ENCODE measurements around the gene CCDC33. TPM values are rescaled to one million over a fixed set of nuclear protein-coding genes. Genes with fewer than 3 reads are reported as not detected.

CCDC33 gene
- total RNA-seq, 1 donor from 2014 or later, result not detected

DNA sequence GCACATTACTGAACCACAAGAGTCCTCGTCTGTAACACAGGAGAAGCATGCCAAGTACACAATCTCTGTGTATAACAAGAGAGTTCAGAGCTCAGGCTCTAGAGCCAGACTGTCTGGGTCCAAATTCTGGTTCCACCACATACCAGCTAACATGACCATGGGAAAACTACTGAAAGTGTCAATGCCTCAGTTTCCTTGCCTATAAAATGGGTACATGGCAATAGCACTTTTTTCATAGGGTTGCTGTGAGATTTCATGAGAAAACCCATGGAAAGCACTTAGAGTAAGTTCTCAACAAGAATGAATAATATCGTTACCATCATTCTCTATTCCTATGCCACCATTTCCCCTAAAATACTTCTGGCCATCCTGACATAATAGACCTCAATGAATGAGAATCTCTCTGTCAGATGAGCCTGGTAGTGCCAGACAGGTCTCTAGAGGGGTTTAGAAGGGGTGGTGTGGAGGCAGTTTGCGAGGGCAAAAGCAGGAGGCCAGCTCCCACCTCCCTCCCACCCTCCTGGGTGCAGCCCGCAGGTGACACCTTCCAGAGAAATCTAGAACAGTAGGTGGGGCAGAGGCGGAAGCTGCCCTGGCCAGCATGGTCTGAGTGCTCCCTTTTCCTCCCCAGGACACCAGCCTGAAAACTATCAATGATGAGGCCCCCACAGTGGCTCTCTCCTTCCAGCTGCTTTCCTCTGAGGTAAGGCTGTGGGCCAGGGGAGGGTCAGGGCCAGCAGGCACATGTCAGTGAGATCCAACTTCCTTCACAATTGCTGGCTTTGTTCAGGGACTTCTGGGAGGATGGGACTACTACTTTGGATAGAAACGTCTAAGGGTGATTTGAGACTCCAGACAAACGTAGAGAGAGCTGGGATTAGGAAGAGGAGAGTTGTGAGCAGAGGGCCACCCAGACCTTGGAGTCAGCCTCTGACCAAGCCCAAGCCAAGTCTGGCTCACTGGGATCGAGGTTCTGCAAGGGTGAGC is 45.3 kb downstream of the CCDC33 start:
- DNase-seq (ENCODE audit: low spot score), result no peak

DNA sequence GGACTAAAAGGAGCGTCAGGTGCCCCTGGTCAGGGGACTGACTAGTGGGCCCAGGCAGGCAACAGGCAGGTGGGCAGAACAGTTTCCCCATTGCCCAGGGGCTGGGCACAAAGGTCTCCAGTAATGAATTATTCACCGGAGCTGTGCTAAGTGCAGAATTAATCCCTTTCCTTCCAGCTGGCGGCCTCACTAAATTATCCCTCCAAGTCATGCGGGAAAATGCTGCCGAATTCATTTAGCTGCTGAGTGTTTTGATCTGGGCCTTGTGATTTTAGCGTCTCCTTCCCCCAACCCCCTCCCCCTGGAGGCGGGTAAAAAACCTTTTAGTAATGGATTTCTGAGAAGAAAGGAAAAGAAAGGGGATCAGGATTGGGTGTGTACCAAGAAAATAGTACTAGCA is 47.2 kb downstream of the CCDC33 start:
- DNase-seq (ENCODE audit: low spot score), result no peak

DNA sequence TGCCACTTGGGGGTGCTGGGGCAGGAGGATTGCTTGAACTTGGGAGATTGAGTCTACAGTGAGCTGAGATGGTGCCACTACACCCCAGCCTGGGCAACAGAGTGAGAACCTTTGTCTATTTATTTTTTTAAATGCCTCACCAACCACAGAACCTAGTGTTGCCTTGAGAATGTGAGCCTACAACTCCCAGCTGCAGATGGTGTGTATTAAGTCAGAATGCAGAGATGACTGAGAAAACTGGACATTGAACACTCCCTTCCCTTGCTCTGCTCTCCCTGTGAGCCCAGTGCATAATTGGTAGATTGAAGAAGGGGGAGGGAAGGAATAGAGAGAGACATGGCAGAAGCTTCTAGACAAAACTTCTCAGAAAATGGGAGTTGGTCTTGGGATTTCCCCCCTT is 53.5 kb downstream of the CCDC33 start:
- no peak for DNase-seq (ENCODE audit: low spot score)

DNA sequence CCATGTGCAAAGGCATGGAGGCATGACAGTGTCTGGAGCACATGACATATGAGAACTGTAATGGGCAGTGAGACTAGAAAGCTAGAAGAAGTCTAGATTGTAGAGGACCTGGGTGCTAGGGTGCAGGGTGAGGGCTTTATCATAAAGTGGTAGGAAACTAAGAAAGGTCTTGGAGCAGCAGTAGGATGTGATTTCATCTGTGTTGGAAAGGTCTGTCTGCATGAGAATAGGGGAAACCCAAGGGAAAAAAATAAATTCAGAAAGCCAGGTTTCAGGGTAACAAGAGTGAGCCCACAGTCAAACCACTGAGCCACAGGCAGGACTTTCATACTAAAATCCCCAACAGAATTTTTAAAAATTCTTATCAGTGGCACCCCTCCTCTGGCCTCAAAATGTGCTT is 54.5 kb downstream of the CCDC33 start:
- DNase-seq (ENCODE audit: low spot score), result no peak

DNA sequence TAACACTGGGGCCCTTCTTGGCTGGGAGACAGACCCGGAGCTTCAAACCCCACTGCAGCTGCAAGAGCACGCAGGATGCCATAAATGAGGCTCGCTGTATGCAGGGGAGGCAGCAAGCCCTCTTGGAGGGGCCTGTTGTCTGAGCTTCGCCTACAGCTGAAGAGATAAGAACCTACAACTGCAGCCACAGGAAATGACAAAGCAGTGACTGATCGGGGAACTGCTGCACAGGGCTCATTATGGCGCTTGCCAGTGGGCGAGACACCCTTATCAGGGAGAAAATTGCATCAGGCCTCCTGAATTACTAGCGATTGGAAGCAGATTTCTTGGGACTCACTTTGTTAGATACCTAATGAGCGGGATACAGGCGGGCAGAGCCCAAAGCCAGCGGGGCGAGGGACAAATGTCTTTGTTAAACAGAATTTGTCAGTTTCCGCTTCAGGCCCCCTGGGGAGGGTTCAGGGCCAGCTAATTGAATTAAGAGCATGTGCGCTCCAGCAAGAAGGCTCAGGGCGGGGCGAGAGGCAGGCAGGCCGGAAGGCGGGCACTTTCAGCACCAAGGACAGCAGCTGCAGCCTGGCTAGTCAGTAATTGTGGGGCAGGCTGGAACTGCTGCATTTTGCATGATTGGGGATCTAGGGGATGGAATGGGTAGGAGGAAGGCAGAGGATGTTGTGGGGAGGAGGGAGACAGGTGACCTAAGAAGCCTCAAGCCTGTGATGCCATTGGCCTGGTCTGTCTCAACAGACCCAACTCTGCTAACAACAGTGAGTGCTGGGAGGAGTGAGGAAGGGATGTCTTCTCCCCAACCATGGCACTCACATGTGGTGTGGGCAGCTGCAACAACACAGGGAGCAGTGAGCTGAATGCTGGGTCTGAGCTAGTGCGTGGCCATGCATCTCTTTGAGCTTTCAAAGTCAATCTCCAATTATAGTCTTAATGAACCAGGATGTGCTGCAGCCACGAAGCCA is 55.3 kb downstream of the CCDC33 start:
- DNase-seq (ENCODE audit: low spot score), result no peak

DNA sequence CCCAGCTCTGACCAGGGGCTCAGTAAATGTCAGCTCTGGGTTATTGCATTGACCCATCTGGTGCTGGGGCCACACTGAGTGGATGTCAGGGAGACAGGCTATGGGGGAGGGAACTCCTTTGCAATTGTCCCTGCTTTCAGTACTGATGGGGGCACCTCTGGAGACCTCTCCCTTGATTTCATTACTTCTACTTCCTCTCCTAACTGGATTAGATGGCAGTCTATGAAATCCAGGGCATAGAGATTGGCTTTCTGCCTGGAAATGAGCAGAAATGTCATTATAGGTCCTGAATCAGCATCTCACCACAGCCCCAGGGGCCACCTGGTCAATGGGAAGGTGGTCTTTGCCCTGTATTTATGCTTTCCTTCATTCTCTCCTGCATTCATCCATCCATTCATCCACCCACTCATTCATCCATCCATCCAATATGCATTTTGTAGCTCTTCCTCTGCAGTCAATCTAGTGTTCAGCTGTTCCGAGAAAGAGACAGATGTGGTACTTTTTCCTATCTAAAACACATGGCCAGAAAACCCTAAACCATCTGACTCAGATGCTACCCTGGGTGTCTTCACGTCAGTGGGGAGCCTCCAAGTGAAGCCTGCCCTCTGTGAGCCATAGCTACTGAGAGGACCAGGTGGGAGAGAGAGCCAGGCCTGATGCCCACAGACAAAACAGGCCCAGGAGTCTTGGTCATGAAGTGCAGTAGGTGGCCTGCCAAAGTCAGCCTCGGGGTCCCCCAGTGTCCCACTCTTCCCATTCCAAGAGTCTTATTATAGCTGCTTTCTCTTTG is 57.1 kb downstream of the CCDC33 start:
- no peak for DNase-seq (ENCODE audit: low spot score)

DNA sequence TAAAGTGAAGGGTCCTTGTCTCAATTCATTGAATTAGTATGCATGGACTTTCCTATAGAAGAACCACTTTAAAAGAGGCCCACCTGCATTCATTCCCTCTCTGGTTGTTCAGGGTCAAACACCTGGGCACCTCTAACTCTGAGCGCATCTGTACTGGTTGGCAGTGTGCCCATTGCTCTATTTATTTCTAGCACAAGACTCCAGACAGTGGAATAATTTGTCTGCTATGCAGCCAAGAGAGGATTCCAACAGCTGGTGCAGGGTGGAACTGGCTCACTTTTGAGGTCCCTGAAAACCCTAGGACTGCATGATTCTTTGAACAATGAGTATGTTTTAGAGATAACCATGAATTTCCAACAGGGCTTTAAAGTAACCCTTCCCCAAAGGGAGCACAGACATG is 57.9 kb downstream of the CCDC33 start:
- DNase-seq (ENCODE audit: low spot score), result no peak

- no peak for DNase-seq (ENCODE audit: low spot score)
Observed at GRCh38 chr15:74295800-74296199, 59.7 kb downstream of the CCDC33 start.

DNA sequence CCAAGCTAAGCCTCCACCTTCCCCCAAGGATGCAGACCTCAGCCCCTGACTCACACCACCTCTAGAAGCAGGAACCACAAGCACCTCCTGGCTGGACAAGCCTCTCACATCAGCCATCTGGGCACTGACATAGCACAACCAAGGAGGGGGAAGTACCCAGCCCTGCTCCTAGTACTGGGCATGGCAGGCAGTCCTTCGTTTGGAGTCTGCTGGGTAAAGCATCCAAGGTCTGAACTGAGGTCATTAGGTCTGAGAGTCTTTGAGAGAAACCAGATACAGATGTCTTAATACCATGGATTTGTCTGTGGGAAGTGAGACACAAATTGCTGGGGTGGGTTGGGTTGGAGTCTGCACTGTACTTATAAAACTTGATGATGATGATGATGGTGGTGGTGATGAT is 61.8 kb downstream of the CCDC33 start:
- DNase-seq (ENCODE audit: low spot score), result no peak

DNA sequence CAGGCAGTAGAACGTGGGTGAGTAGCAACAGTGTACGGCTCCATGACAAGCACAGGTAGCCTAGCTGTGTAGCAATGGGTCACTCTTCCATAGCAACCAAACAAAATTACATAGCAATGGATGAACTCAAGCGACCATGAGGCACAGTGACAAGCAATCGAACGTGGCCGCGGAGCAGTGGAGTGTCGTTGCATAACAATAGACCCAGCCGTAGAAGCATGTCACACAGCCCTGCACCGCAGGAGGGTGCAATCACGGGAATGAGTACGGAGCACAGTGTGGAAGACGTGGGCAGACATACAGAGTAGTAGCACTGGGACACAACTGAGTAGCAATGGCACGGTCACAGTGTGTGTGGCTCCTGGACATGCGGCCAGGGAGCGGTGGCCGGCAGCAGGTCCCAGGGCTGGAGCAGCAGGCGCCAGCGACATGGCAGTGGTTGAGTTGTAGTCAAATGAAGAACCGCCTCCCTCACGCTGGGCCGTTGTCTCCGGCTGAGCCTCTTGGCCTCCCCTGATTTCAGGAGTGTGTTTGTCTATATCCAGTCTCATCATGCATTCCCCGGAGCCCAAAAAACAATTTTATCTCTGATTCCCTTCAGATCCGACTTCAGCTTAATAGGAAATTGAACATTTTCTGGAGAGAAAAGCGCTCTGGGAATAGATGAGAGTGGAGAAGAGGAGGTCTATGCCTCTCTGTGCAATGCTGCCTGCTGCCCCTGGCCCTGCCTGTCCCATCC is 64.1 kb downstream of the CCDC33 start:
- no peak for DNase-seq (ENCODE audit: low spot score)

DNA sequence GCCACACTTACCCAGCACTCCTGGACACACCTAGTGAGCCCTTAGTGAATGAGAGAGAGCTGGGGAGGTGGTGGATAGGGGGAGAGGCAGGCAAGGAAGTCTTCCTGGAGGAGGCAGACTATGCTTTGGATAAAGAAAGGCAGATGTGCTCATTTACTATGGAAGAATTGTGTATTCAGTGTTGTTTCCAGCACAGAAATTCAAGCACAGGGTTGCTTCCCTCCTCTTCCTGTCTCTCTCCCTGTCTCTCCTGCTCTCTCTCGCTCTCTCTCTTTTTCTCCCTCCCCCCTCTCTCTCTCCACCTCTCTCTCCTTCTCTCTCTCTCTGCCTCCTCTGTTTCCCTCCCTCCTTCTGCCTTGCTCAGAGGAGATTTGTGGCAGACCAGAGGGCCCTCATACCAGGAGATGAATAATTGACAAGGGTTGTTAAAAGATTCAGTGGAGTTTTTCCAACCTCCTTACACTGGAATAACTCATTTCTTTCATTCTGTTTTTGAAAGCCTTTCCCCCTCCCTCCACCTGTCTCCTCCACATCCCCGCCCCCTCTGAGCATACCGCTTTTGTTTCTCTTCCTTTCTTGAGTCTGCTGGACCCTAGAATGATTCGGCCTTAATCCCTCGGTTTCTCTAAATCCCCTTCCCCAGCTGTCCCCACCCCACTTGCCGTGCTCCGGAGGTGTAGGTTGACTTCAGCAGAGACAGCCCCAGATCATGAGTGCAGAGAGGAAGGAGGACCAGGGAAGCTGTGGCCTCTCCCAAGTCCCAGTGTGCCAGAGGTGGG is 65.6 kb downstream of the CCDC33 start:
- no peak for DNase-seq (ENCODE audit: low spot score)

DNA sequence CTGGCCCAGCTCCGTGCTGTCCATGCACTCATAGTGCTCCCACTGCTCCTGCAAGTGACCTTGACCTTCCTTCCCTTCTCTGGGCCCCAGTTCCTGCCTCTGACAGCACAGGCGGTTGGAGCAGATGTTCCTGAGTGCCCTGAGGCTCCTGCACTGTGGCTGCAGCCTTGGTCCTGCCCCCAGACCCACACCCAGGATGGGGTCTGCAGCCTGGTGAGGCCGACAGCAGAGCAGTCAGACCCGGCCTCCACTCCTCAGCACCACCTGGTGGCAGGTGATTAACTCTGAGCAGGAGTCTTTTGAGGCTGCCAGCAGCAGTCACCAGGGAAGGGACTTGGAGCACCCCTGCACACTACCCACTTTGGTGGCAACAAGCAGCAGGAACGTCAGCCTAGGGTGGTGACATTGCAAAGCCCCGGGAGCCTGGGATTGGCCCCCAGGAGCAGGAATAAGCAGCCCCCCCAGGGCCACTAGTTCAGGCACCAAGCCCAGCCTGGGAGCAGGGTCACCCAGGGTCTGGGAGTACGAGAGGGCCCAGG is 66.8 kb downstream of the CCDC33 start:
- no peak for DNase-seq (ENCODE audit: low spot score)

DNA sequence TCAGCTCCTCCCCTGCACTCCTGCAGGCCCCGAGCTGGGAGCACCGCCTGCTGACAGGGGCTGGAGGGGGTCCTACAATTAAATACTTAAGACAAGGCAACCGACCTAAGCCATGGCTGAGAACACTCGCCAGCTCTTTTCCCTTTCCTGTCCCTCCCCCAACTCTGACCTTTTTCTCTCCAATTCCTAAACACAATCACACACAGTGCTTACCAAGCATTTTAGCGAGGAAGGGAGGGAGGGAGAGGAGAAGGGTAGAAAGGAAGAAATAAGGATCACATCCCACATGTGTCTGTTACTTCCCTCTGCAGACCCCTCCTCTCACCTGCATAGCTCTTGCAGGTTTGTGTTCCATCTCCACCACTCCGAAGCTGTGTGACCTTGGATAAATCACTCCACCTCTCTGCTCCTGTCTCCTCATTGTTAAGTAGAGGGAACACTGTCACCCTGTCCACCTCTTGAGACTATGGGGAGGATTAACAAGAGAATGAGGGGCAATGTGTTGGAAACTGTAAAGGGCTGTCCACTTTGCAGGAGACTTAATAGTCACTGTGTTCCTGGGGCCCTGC is 67.7 kb downstream of the CCDC33 start:
- DNase-seq (ENCODE audit: low spot score), result no peak

- DNase-seq (ENCODE audit: low spot score), result no peak
Observed at GRCh38 chr15:74304431-74304830, 68.3 kb downstream of the CCDC33 start.

DNA sequence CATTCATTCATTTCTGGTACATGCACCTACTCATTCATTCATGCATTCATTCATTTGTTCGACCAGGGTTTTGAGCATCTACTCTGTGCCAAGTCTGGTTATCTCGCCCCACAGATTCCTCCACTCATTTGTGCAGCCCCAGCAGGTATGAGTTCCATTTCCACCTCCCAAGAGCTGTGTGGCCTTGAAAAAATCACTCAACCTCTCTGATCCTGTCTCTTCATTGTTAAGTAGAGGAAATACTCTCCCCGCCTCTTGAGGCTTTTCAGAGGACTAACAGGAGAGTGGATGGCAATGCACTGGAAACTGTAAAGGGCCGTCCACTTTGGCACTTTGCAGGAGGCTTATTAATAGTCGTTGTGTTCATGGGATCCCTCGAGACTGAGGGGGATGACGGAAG is 69.6 kb downstream of the CCDC33 start:
- no peak for DNase-seq (ENCODE audit: low spot score)

DNA sequence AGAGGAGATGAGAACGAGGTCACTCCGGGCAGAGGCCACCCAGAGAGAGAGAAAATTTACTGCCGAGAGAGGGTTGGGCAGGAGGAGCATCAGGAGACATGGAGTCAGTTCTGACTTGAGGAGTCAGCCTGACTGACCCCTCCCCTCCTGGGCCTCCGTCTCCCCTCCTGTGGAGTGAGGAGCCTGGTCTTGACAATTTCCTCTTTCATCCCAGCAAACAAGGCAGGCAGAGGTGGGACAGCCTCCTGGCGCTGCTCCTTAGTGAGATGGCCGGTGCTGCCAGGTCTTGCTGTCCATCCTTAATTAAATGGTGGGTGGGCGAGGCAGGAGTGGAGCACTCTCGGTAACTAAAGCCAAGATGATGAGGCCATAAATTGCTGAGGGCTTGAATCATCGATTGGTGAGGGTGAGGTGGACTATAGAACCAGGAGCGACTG is 70.7 kb downstream of the CCDC33 start:
- no peak for DNase-seq (ENCODE audit: low spot score)

DNA sequence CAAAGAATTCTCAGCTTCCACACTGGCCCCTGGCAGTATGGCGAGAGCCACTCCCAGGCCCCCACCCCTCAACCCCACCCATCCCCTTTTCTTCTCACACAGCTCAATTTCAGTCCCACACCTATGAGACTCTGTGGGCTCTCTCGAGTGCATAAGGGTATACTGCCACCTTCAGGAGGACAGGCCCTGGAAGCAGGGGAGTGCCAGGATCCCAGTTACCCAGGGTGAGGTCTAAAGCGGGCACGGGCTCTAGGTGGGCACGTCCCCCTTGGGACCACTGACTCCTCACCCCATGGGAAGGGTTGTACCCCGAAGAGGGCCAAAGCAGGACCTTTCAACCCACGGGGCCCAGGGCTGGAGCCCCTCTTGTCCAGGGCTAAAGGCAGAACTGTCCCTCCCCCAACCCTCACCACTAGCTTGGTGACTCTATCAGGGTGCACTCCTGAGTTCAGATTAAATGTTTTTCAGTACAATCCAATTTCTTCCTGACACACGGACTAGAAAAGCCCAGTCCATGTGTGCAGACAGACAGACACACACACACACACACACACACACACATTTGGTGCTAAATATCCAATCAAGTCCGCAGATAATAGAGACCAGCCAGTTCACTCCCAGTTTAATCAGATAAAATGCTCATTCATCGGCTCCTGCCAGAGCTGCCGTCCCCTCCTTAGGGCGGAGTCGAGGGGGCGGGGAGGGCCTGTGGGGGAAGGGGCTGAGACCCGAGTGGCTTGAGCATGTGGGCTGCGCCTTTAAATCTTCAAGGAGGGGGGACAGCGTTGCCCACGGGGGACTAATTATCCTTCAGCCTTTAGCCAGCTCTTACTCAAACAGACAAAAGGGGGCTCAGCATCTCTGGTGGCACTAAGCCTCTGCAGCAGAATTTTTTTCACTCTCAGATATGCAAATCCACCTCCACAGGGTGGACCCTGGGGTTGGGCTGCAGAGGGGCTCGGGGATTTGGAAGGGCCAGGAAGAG is 72.0 kb downstream of the CCDC33 start:
- no peak for DNase-seq (ENCODE audit: low spot score)
